Fibroblast of lung (primary cell): ENCODE results near the gene PKHD1.

ENCODE experiments used
- EZH2 ChIP-seq: IDR thresholded peaks from 2 replicates; pipeline ENCODE4 v1.5.1; 2012; ENCODE audit warnings: low read length, control low read depth, mild to moderate bottlenecking; ENCODE audit errors: missing control alignments
- TF ChIP-seq, protein P1 (sequence below), 2 donors: IDR thresholded peaks in 1 of 2; conservative IDR thresholded peaks in 1 of 2; 1 replicate in 1 of 2; 2 replicates in 1 of 2; pipeline ENCODE4 v1.5.1; 2011 to 2012; ENCODE audit warnings: low read length in 2 of 2, control low read depth in 1 of 2, inconsistent platforms in 1 of 2, low read depth in 1 of 2, mild to moderate bottlenecking in 1 of 2

DNA sequence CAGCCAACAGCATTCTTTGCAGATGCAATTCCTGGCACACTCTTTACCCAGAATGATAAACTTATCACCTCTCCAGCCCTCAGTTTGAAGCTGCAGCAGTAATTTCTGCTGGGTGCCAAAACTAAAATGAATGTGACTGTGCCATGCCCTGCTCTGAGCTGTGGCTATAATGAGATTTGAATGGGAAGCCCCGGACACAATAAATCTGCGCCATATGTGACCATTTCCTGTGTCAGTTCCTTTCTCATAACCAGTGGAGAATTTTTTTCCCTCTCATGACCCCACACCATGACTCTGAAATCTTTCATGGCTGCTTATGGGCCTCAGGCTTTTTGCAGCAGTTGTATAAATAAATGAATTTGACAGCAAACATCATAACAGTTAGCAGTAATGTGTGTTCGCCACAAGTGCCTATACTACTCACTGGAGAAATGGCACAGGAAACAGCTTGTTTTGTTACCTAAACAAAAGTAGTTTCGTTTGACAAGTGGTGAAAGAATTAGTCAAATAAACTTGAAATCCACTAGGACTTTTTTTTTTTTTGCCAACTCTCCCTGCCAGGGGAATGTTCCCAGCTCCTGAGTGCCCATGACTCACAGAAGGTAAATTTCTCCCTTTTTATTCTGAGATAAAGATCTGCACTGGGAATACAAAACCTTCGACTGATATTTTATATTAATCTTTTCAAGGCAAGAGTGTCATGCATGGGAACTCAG lies 408.4 kb downstream of the PKHD1 start:
- TF ChIP-seq, protein P1, sequence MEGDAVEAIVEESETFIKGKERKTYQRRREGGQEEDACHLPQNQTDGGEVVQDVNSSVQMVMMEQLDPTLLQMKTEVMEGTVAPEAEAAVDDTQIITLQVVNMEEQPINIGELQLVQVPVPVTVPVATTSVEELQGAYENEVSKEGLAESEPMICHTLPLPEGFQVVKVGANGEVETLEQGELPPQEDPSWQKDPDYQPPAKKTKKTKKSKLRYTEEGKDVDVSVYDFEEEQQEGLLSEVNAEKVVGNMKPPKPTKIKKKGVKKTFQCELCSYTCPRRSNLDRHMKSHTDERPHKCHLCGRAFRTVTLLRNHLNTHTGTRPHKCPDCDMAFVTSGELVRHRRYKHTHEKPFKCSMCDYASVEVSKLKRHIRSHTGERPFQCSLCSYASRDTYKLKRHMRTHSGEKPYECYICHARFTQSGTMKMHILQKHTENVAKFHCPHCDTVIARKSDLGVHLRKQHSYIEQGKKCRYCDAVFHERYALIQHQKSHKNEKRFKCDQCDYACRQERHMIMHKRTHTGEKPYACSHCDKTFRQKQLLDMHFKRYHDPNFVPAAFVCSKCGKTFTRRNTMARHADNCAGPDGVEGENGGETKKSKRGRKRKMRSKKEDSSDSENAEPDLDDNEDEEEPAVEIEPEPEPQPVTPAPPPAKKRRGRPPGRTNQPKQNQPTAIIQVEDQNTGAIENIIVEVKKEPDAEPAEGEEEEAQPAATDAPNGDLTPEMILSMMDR (conservative IDR thresholded peaks at IDR 0.05 in 1 of 2, IDR thresholded peaks at IDR 0.05 in 1 of 2; ENCODE audit: low read depth in 1 of 2, low read length in 2 of 2), result no peak
- no peak for TF ChIP-seq EZH2
